Neural cell (in vitro differentiated cells): ENCODE results near the gene NTHL1.

Experiments
- EZH2 ChIP-seq: fragments of 200-600, 300-800 bp; shearing (Covaris generic), sonication (generic); IDR thresholded peaks from 2 replicates; pipeline ENCODE4 v1.6.1; 2014; ENCODE audit warnings: antibody characterized with exemption, low read length, borderline replicate concordance, mild to moderate bottlenecking; ENCODE audit not compliant: insufficient read depth, poor library complexity, severe bottlenecking
- MXI1 ChIP-seq: fragments of 450-650 bp; conservative IDR thresholded peaks from 2 replicates; pipeline ENCODE4 v1.6.1; 2014; ENCODE audit warnings: antibody characterized with exemption, mild to moderate bottlenecking; ENCODE audit not compliant: poor library complexity, severe bottlenecking
- SMC3 ChIP-seq: fragments of 450-650 bp; conservative IDR thresholded peaks from 2 replicates; pipeline ENCODE4 v1.6.1; 2014; ENCODE audit warnings: antibody characterized with exemption, mild to moderate bottlenecking, moderate library complexity; ENCODE audit not compliant: poor library complexity
- TF ChIP-seq, protein P1 (sequence below): fragments of 450-650 bp; IDR thresholded peaks from 2 replicates; pipeline ENCODE4 v1.5.1; 2014; ENCODE audit warnings: antibody characterized with exemption, mild to moderate bottlenecking, moderate library complexity; ENCODE audit not compliant: poor library complexity, severe bottlenecking

DNA sequence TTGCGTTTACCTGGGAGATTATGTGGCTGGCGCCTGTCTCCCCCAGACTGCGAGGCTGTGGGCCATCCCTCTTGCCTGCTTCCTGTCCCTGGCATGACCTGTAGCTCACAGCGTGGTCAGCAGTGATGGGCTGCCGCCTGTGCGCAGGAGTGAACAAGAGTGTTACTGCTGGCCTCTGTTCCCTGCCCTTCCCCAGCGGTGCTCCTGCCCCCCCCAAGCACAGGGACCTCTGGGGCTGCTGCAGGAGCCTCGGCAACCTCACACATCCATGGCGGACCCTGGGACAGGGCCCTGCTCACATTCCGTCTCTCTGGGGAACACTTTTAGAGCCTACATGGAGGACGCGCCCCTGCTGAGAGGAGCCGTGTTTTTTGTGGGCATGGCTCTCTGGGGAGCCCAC, 10.8 kb upstream of the NTHL1 start:
- TF ChIP-seq MXI1 (no peak), SMC3 (no peak), EZH2 (no peak)
- TF ChIP-seq, protein P1, sequence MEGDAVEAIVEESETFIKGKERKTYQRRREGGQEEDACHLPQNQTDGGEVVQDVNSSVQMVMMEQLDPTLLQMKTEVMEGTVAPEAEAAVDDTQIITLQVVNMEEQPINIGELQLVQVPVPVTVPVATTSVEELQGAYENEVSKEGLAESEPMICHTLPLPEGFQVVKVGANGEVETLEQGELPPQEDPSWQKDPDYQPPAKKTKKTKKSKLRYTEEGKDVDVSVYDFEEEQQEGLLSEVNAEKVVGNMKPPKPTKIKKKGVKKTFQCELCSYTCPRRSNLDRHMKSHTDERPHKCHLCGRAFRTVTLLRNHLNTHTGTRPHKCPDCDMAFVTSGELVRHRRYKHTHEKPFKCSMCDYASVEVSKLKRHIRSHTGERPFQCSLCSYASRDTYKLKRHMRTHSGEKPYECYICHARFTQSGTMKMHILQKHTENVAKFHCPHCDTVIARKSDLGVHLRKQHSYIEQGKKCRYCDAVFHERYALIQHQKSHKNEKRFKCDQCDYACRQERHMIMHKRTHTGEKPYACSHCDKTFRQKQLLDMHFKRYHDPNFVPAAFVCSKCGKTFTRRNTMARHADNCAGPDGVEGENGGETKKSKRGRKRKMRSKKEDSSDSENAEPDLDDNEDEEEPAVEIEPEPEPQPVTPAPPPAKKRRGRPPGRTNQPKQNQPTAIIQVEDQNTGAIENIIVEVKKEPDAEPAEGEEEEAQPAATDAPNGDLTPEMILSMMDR: no peak
